ENCODE data around the gene ACSL3.

Gene ACSL3

GRCh38 chr2:222882484-222882928 lies 21.7 kb downstream of the ACSL3 start:
- no peak for DNase-seq (ENCODE audit: insufficient read length, low spot score)
- FAIRE-seq = no peak
- TF ChIP-seq POLR2A (IDR thresholded peaks at IDR 0.05; ENCODE audit: low read depth, low read length) = no peak

DNA sequence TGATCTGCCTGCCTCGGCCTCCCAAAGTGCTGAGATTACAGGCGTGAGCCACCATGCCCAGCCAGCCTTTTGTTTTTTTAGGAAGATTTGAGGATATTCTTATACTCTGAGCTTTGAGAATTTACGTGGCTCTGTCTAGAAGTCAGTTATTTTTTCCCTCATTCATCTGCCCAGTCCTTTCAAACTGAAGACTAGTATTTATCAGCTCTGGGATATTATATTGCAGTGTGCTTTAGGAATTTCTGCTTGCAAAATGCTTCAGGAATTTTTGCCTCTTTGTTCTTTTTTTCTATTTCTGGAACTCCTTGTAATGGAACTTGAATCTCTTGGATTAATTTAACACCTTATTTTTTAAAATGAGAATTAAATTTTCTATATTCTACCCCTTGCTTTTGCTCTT lies 22.6 kb downstream of the ACSL3 start:
- no peak for DNase-seq (ENCODE audit: insufficient read length, low spot score)
- FAIRE-seq = no peak
- TF ChIP-seq POLR2A (IDR thresholded peaks at IDR 0.05; ENCODE audit: low read depth, low read length) = no peak

DNA sequence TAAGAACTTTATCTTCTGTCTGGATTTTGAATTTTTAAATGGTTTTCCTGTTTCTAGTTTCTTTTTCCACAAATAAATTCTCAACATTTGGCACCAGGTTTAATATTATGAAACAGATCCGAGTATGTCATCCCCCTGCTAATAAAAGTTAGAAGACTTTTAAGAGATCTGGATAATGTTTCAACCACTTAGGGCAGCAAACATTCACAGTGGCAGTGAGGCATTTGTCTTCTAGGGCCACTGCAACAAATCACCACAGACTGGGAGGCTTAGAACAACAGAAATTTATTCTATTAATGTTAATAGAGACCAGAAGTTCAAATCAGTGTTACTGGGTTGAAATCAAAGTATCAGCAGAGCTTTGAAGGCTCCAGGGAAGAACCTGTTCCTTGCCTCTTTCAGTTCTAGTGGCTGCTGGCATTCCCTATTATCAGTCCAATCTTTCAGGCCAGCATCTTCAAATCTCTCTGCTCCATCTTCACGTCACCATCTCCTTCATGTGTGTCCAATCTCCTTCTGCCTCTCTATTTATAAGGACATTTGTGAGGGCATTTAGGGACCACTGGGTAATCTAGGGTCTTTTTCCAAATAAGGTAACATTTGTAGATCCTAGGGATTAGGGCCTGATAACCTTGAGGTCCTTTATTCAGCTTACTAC lies 23.4 kb downstream of the ACSL3 start:
- FAIRE-seq (no peak), DNase-seq (ENCODE audit: insufficient read length, low spot score) (no peak)
- TF ChIP-seq POLR2A (IDR thresholded peaks at IDR 0.05; ENCODE audit: low read depth, low read length) = no peak

DNA sequence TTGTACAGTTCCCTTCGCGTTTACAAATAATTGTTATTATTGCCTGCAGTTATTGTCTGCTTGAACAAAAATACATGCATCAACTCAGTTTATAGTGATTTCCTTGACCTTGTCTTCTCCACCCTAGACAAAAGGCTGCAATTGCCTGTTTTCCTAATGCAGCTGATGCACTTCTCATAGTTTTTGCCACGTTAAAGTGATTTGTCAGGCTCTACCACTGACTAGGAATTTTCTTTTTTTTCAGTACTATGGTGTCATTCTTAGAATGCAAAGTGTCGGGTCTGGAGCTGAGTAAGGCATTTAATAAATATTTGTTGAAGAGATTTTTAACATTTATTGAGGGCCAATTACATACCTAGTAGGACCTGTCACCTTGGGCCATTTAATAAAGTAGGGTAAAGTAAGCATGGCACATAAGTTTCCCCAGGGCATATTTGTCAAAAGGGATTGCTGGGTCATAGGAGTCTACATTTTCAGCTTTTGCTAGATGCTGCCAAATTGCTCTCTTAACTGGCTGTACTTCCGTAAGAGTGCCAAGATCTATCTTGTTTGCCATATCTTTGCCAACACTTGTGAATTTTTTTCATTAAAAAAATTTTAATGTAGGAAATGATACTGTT lies 24.1 kb downstream of the ACSL3 start:
- FAIRE-seq (peak; percentile 38), DNase-seq (ENCODE audit: insufficient read length, low spot score) (no peak)
- TF ChIP-seq POLR2A (IDR thresholded peaks at IDR 0.05; ENCODE audit: low read depth, low read length) = no peak

DNA sequence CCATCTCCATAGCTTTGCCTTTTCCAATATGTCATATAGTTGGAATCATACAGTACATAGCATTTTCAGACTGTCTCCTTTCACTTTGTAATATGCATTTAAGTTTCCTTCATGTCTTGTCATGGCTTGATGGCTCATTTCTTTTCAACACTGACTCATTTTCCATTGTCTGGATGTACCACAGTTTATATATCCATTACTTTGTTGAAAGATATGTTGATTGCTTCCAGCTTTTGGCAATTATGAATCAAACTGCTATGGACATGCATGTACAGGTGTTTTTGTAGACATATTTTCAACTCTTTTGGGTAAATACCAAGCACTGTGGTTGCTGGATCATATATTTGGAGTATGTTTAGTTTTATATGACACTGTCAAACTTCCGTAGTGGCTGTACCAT lies 26.3 kb downstream of the ACSL3 start:
- DNase-seq (ENCODE audit: insufficient read length, low spot score) (no peak), FAIRE-seq (peak; percentile 84)
- no peak for TF ChIP-seq POLR2A (IDR thresholded peaks at IDR 0.05; ENCODE audit: low read depth, low read length)

DNA sequence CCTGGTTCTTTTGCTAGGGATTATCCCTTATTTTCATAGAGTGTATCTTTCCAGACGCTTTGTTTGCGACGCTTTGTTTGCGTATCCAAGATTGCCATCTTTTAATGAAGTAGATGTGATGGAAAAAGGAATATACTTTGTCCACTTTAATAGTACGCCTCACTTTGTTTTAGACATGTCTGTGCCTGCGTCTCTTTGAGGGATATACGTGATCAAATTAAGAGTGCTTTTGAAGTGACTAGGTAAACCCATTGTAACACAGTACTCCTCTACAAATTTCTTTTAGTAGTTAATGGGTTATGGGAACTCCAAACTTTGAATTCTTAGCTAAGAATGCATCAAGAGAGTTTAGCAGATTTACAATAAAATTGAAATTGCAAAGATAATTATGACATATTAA lies 27.9 kb downstream of the ACSL3 start:
- no peak for TF ChIP-seq POLR2A (IDR thresholded peaks at IDR 0.05; ENCODE audit: low read depth, low read length)
- DNase-seq (ENCODE audit: insufficient read length, low spot score) (no peak), FAIRE-seq (no peak)

DNA sequence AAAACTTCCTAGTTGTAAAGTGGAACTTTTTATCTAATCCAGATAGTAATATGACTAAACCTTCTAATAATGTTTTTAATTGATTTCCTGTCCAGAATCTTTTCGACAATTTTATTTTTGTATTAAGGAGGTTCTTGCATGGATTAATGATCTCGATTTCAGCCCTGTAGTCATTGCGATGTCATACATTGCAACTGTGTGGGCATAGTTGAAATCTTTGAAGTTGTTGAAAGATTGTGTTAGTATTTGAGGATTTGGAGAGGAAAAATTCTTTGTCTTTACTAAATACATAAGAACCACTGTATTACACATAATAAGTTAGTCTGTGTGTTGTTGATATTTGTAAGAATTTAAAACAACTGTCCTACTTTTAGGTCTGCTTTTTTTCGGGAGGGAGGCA lies 31.1 kb downstream of the ACSL3 start:
- TF ChIP-seq POLR2A (IDR thresholded peaks at IDR 0.05; ENCODE audit: low read depth, low read length) = no peak
- FAIRE-seq (no peak), DNase-seq (ENCODE audit: insufficient read length, low spot score) (no peak)

- DNase-seq (ENCODE audit: insufficient read length, low spot score) (no peak), FAIRE-seq (peak; percentile 68)
- TF ChIP-seq POLR2A (IDR thresholded peaks at IDR 0.05; ENCODE audit: low read depth, low read length) = no peak
Observed at GRCh38 chr2:222892321-222892720, 31.5 kb downstream of the ACSL3 start.

DNA sequence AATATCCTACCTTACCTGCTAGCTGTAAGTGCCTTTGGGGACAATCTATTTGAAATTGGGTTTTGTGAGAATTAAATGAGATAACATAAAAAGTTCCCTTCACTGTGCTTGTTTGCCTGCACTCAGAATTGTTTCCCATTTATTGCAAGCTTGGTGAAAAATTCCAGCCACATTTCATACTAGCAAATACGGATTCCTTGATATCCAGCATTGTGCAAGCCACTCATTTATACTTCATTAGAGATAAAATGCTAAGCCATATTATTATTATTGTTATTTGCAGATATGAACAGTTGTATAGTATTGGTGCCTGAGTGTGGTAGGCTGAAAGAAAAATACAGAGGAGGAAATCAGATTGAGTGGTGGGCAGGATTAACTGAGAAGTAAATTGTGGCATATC lies 31.9 kb downstream of the ACSL3 start:
- TF ChIP-seq POLR2A (IDR thresholded peaks at IDR 0.05; ENCODE audit: low read depth, low read length) = no peak
- FAIRE-seq = no peak

GRCh38 chr2:222893716-222894115 lies 32.9 kb downstream of the ACSL3 start:
- no peak for DNase-seq (ENCODE audit: insufficient read length, low spot score)
- no peak for TF ChIP-seq POLR2A (IDR thresholded peaks at IDR 0.05; ENCODE audit: low read depth, low read length)
- FAIRE-seq = no peak

More for the DNA sequence above, 31.9 kb downstream of the ACSL3 start:
- no peak for DNase-seq (ENCODE audit: insufficient read length, low spot score)

DNA sequence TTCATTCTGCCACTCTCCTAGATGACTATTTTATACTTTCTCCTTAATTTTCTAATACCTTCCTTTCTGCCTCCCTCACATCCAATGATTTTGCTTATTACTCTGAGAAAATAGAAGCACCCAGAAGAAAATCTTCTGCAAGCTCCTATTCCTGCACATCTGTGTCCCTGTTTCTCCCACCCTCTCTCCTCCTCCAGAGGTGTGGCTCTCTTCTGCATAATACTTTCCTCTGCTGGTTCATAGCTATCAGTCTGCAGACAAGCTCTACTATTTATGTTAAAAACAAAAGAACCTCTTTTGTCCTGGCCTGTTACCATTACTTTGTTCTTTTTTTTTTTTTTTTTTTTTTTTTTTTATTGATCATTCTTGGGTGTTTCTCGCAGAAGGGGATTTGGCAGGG lies 34.3 kb downstream of the ACSL3 start:
- TF ChIP-seq POLR2A (IDR thresholded peaks at IDR 0.05; ENCODE audit: low read depth, low read length) = no peak
- no peak for DNase-seq (ENCODE audit: insufficient read length, low spot score)
- FAIRE-seq = no peak

DNA sequence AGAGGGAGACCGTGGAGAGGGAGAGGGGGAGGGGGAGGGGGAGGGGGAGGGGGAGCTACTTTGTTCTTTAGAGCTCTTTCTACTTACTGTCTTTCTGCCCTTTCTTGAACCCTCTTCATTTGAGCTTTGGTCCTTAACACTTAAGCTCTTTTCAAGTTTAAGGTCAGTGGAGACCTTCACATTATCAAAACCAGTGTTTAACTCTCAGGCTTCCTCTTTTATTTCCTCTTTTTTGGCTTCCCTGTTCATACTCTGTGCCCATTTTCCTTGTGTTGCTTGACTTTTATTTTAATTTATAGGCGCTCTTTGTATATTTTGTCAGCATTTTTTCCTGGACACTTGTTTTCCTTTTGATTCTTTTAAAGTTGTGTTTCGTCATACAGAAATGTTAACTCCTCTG lies 37.1 kb downstream of the ACSL3 start:
- no peak for TF ChIP-seq POLR2A (IDR thresholded peaks at IDR 0.05; ENCODE audit: low read depth, low read length)
- FAIRE-seq = no peak
- no peak for DNase-seq (ENCODE audit: insufficient read length, low spot score)

DNA sequence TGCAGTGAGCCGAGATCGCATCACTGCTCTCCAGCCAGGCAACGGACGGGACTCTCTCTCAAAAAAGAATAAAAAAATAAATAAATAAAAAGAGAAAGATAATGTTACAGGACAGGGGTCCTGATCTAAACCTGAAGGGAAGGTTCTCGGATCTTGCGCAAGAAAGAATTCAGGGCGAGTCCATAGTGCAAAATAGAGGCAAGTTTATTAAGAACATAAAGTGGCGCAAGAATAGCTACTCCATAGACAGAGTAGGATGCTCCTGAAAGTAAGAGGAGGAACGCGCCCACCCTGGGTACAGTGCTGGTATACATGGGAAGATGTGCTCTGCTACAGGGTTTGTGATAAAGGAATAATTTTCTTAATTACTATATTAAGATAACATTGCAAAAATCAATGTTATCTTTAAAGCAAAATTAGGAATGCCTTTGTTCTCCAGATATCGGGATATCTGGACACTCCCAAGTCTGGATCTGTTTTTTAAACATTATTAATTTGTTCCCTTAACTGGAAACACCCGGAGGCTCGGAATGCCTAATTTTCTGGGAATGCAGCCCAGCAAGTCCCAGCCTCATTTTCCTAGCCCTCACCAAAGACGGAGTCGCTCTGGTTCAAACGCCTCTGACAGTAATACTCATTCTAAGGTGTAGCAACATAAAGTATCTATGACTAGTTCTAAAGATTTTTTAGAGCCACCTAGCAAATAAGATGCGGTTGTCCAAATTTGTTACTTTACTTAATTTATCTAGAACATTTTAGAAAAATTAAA lies 38.8 kb downstream of the ACSL3 start:
- TF ChIP-seq POLR2A (IDR thresholded peaks at IDR 0.05; ENCODE audit: low read depth, low read length) = no peak
- FAIRE-seq = no peak
- no peak for DNase-seq (ENCODE audit: insufficient read length, low spot score)

DNA sequence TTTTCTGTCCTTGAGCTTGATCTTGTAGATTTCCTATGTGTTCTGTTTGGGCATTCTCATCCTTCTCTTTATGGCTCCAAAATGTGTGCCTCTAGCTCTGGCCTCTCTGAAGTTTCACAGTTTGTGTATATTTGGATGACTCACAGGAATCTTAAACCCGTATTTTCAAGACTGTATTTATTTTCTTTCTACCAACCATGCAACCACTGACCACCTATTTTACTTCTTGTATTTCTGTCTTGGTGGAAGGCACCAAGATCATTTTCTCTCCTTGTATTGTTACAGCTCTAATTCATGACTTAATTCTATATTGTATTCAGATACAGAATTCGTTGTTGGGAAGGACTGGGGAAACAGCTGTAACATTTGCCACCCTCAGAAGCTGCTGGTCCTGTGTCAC lies 39.5 kb downstream of the ACSL3 start:
- no peak for DNase-seq (ENCODE audit: insufficient read length, low spot score)
- peak; percentile 57 for FAIRE-seq
- no peak for TF ChIP-seq POLR2A (IDR thresholded peaks at IDR 0.05; ENCODE audit: low read depth, low read length)

GRCh38 chr2:222902660-222903059 lies 41.8 kb downstream of the ACSL3 start:
- FAIRE-seq (no peak), DNase-seq (ENCODE audit: insufficient read length, low spot score) (no peak)
- no peak for TF ChIP-seq POLR2A (IDR thresholded peaks at IDR 0.05; ENCODE audit: low read depth, low read length)

Data from H54 (cell line).